ENCODE data around the gene OVCA2. TPM values are rescaled to one million over a fixed set of nuclear protein-coding genes. Genes with fewer than 3 reads are reported as not detected.
"Not testable (repeated sequence)": the region's sequence is repeated elsewhere in the genome, so short reads cannot be mapped to it uniquely, and the experiment has no call there.

Gene OVCA2
- total RNA-seq, 4 donors from 2014 or later = 18.6 to 37.3 (median 35.0) TPM

- no peak overlapping the region for H3K27ac ChIP-seq
- H3K9me3 ChIP-seq = no peaks in the 10 kb centered on the region
- 95 to 98% methylated on average over 7 to 10 of the region's 10 CpGs for WGBS, 2 donors
- TF ChIP-seq CTCF (IDR thresholded peaks at IDR 0.05) (no peak), EP300 (IDR thresholded peaks at IDR 0.05) (no peak), POLR2A (IDR thresholded peaks at IDR 0.05) (no peak)
- peaks cover 0 to 39% (median 0%) of the 10 kb centered on the region in 4 donors for H3K4me1 ChIP-seq
- DNase-seq (ENCODE audit: low spot score in 2 of 2) = no peak
- peaks cover 0 to 8% of the 10 kb centered on the region in 2 donors for H3K27me3 ChIP-seq
- no peaks in the 10 kb centered on the region for H3K36me3 ChIP-seq
- H3K4me3 ChIP-seq = no peak overlapping the region
Measured at GRCh38 chr17:2009737-2010136, 32.1 kb upstream of the OVCA2 start.

GRCh38 chr17:2011411-2012371 is 30.1 kb upstream of the OVCA2 start:
- Histone ChIP-seq H3K27ac (peak overlapping the region in 3 of 4 donors; percentile 45 to 78 (median 65)), H3K9me3 (no peaks in the 10 kb centered on the region), H3K36me3 (no peaks in the 10 kb centered on the region), H3K4me3 (peak overlapping the region in 1 of 4 donors; percentile 31), H3K27me3 (peaks cover 0 to 8% of the 10 kb centered on the region in 2 donors), H3K4me1 (peaks cover 0 to 44% (median 0%) of the 10 kb centered on the region in 4 donors)
- TF ChIP-seq EP300 (IDR thresholded peaks at IDR 0.05) = peak in 1 of 2 donors; percentile 23
- no peak for TF ChIP-seq POLR2A (IDR thresholded peaks at IDR 0.05)
- TF ChIP-seq CTCF (IDR thresholded peaks at IDR 0.05) = no peak
- DNase-seq (ENCODE audit: low spot score in 2 of 2) = peak; percentile 31 to 55
- 15 to 19% methylated on average over 23 to 24 of the region's 24 CpGs for WGBS, 2 donors

GRCh38 chr17:2012499-2012898 is 29.3 kb upstream of the OVCA2 start:
- no peak for TF ChIP-seq POLR2A (IDR thresholded peaks at IDR 0.05)
- TF ChIP-seq CTCF (IDR thresholded peaks at IDR 0.05) = no peak
- TF ChIP-seq EP300 (IDR thresholded peaks at IDR 0.05) = no peak
- Histone ChIP-seq H3K4me3 (no peak overlapping the region), H3K27me3 (peaks cover 0 to 8% of the 10 kb centered on the region in 2 donors), H3K9me3 (no peaks in the 10 kb centered on the region), H3K27ac (peak overlapping the region in 3 of 4 donors; percentile 45 to 78 (median 65)), H3K36me3 (no peaks in the 10 kb centered on the region), H3K4me1 (peaks cover 0 to 44% (median 0%) of the 10 kb centered on the region in 4 donors)
- DNase-seq (ENCODE audit: low spot score in 2 of 2) = no peak
- WGBS, 2 donors = 89 to 92% methylated on average over 4 of the region's 4 CpGs

- Histone ChIP-seq H3K27me3 (peaks cover 0 to 10% of the 10 kb centered on the region in 2 donors), H3K4me1 (peaks cover 0 to 44% (median 0%) of the 10 kb centered on the region in 4 donors), H3K27ac (peak overlapping the region in 1 of 4 donors; percentile 78)
- not testable (repeated sequence) for DNase-seq (ENCODE audit: low spot score in 2 of 2); H3K36me3 ChIP-seq; H3K9me3 ChIP-seq; H3K4me3 ChIP-seq
- WGBS, 2 donors = 82 to 86% methylated on average over 5 of the region's 6 CpGs
Measured at GRCh38 chr17:2013220-2013993, 28.4 kb upstream of the OVCA2 start.

GRCh38 chr17:2013994-2014317 is 27.9 kb upstream of the OVCA2 start:
- Histone ChIP-seq H3K27me3 (peaks cover 0 to 12% of the 10 kb centered on the region in 2 donors), H3K4me3 (no peak overlapping the region), H3K36me3 (no peaks in the 10 kb centered on the region), H3K9me3 (no peaks in the 10 kb centered on the region), H3K27ac (peak overlapping the region in 1 of 4 donors; percentile 4), H3K4me1 (peaks cover 0 to 44% (median 0%) of the 10 kb centered on the region in 4 donors)
- WGBS, 2 donors = 86% methylated on average over 1 of the region's 1 CpG
- TF ChIP-seq EP300 (IDR thresholded peaks at IDR 0.05) = no peak
- no peak for TF ChIP-seq CTCF (IDR thresholded peaks at IDR 0.05)
- TF ChIP-seq POLR2A (IDR thresholded peaks at IDR 0.05) = no peak
- no peak for DNase-seq (ENCODE audit: low spot score in 2 of 2)
